ENCODE measurements around the gene LRRC75B.

DNA sequence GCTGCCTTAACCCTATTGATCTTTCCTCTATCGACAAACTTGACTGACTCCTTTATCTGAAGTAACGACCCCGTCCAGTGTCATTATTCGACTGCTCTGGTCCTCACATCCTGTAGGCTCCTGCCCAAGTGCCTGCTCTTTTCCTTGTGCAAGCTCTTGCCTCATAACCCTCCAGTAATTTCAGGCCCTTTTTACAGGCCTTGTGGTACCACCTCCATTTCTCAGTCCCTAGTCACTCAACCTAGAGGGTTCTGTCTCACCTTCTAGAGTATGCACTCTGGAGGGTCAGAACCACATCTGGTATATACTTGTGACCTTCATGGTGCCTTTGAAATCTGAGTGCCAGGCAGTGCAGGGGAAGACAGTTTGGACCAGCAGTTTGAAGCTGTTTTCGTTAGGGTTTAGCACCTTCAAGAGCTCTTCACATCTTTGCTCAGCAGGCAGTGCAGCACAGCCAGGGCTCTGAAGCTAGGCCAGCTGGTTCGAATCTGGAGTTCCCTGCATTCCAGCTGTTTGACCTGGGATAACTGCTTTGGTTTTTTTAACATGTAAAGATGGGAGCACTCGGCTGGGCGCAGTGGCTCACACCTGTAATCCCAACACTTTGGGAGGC is 25.9 kb downstream of the LRRC75B start:
- TF ChIP-seq POLR2A (IDR thresholded peaks at IDR 0.05; ENCODE audit: low read depth, low read length) (no peak), POLR2AphosphoS5 (IDR thresholded peaks at IDR 0.05; ENCODE audit: low read depth, low read length) (no peak), SPI1 (IDR thresholded peaks at IDR 0.05; ENCODE audit: low read depth, low read length) (no peak), TAF1 (IDR thresholded peaks at IDR 0.05; ENCODE audit: low read depth, low read length) (no peak), PAX5 (IDR thresholded peaks at IDR 0.05; ENCODE audit: insufficient read depth, low read length, severe bottlenecking) (no peak)

All from GM12891 (cell line).